ENCODE results near the gene KIF26A. TPM values are rescaled to one million over a fixed set of nuclear protein-coding genes. Genes with fewer than 3 reads are reported as not detected.

The KIF26A gene
- total RNA-seq, 2 experiments from 2014 or later, result 0.89 to 0.94 TPM

DNA sequence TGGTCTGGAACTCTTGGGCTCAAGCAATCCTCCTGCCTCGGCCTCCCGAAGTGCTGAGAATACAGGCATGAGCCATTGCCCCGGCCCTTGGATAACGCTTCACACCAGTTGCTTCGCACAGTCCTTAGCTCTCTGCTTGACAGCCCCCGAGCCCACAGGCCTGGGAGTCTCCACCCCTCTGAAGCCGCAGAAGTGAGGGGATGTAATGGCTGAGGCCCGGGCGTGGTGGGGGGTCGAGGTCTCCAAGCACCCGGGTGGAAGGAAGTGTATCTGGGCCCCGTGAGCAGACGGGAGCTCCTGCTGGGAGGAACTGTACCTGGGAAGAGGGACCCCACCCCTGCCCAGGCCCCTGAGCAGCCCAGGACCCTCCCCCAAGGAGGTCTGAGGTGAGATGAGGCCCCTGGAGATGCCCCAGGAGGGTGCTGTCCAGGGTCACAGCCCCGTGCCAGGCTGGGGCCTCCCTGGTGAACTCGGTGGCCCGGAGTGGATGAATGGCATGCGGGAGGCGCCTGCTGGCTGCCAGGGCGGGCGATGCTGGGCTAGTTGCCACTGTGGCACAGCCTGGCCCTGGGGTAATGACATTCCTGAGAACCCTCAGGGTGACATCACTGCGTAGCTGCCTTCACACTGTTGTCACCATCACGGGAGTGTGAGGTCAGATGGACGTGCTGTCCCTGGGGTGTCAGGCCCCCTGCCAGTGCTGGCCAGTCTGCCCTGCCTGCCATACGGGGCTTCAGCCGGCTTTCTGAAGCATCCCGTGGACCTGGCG lies 48.9 kb downstream of the KIF26A start:
- Mint-ChIP-seq H3K27ac (no peak overlapping the region), H3K27me3 (no peaks in the 10 kb centered on the region), H3K4me3 (no peak overlapping the region), H3K36me3 (no peaks in the 10 kb centered on the region), H3K9me3 (no peaks in the 10 kb centered on the region), H3K4me1 (no peaks in the 10 kb centered on the region)
- DNase-seq, result no peak

DNA sequence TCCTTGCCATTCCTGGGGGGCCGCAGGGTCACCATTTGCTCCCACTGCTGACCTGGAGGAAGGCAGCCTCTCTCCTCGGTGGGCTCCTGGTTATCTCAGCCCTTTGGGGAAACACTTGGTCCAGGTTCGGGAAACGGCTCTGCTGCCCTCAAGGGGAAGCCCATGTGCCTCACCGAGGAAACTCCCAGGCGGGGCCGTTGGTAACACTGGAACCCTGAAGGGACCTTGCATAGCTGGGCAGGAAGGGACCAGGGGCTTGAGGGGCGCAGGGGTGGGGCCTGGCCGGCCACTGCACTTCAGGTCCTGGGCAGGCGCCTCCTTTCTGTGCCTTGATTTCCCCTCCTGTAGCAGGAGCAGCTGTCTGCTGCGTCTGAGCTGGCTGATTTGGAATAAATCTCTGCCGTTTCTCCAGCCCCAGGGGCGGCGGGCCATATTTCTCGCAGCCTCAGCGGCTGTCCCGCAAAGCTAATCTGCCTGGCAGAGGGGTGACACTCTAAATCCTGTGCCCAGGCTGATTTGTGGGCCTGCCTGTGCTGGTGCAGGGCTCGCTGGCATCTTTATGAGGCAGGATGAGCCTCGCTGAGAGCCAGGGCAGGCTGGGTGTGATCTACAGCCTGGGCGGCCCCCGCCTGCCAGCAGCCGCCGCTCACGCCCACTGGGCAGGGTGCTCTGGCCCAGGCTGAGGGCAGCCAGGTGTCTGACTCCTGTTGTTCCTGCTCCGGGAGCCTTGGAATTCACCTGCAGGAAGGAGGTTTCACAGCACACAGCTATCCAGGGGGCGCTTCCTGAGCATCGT lies 49.7 kb downstream of the KIF26A start:
- Mint-ChIP-seq H3K36me3 (no peaks in the 10 kb centered on the region), H3K4me3 (no peak overlapping the region), H3K27me3 (no peaks in the 10 kb centered on the region)

DNA sequence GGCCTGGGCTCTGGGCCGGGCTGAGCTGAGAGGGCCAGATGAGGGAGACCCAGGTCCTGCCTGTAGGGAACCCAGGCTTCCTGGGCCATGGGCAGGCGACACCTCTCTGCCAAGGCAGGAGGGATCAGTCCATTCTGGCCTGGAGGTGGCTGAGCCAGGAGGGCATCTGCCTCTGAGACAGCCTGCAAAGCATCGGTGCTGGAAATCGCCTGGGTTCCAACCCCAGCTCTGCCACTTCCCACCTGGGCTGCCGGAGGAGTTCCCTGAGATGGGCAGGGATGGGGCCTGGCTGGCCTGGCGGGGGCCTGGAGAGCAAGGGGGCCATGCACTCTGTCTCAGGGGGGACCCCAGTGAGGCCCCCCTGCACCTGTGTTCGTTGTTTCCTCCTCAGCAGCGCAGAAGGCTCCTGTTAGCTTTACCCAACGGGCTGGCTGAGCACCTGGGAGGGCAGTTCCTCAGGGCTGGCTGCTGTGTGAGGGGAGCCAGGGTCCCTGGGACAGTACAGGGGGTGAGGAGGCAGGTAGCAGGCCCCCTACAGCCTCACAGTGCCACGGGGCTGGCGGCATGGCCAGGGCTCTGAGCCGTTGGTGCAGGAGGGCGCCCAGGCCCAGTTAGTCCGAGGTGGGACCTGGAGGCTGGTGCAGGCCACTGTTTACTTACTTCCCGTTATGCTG lies 50.5 kb downstream of the KIF26A start:
- Mint-ChIP-seq H3K36me3 (no peaks in the 10 kb centered on the region), H3K4me1 (no peaks in the 10 kb centered on the region), H3K27ac (no peak overlapping the region), H3K27me3 (no peaks in the 10 kb centered on the region), H3K9me3 (no peaks in the 10 kb centered on the region), H3K4me3 (no peak overlapping the region)
- no peak for DNase-seq

More for the DNA sequence above, 49.7 kb downstream of the KIF26A start:
- no peaks in the 10 kb centered on the region for H3K4me1 Mint-ChIP-seq
- no peaks in the 10 kb centered on the region for H3K9me3 Mint-ChIP-seq
- DNase-seq, result no peak
- H3K27ac Mint-ChIP-seq, result no peak overlapping the region

DNA sequence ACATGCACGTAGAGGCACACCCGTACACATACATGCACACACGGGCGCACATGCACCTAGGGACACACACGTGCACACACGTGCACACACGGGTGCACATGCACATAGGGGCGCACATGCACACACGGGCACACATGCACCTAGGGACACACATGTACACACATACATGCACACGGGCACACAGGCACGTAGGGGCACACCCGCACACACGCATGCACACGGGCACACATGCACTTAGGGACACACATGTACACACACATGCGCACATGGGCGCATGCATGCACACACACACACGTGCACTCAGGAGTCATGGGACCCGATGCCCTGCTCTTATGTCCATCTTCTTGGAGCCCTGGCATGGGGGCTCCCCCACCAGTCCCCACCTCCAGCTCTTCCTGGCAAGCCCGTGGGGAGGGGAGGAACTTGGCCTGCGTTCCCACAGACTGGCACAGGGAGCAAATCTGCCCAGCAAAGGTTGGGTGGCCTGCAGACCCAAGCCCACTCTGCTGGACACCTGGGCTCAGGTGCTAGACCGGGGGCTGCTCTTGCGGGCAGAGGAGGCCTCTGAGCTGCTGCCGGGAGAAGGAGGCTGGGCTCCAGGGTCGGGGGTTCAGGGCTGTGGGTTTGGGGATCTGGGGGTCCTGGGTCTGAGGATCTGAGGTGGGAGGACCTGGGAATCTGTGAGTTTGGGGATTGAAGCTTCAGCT lies 51.4 kb downstream of the KIF26A start:
- no peak for DNase-seq

DNA sequence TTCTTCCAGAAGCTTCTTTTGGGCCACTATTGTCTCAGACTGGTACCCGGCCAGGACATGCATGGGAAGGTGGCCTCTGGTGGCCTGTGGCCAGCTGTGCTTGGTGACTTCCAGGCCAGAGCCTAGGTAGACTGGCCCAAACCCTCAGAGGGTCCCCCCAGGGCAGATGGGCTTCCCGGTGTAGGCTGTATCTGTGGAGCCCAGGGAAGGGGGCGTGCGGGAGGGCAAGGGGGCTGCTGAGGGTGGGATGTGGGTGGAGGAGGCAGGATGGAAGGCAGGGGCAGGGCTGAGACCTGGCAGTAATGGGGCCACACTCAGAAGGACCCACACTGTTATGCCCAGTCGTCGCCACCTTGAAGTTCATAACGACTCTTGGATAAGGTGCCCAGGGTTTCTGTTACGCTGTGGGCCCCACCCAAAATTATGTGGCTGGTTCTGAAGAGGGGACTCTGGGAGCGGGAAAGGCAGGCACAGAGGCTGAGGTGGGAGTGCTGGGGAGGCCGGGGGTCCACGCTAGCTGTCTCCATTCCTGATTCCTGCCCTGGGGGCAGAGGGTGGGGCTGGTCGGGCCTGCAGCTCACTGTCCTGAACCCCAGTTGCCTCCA lies 52.1 kb downstream of the KIF26A start:
- H3K4me1 Mint-ChIP-seq, result no peaks in the 10 kb centered on the region

More for the DNA sequence above, 51.4 kb downstream of the KIF26A start:
- Mint-ChIP-seq H3K4me3 (no peak overlapping the region), H3K4me1 (no peaks in the 10 kb centered on the region), H3K27me3 (no peaks in the 10 kb centered on the region), H3K9me3 (no peaks in the 10 kb centered on the region), H3K36me3 (no peaks in the 10 kb centered on the region), H3K27ac (no peak overlapping the region)

DNA sequence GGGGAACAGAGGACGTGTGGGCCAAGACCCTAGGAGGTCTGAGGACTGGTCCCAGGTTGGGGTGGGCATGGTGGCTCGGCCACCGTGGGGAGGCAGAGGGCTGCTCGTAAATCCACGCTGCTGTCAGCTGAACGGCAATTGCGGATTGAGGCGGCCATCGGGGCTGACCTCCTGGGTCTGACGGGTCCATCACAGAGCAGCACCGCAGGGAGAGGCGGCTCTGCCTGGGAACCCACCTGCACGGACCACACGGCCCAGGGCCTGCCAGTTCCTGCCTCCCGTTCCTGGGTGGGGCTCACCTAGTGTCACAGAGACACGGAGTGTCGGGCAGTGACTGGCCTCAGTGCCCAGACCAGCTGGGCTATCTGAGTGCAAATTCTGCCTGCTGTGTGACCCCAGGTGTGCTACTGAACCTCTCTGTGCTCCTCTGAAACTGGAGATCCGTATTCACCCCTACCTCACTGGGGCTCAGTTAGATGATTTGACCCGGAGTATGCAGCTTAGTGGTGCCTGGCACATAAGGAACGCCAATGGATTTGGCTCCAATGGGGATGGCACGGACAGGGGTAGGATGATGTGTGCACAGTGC lies 53.1 kb downstream of the KIF26A start:
- no peak for DNase-seq
- Mint-ChIP-seq H3K4me3 (no peak overlapping the region), H3K36me3 (no peaks in the 10 kb centered on the region), H3K27me3 (no peaks in the 10 kb centered on the region), H3K9me3 (no peaks in the 10 kb centered on the region), H3K27ac (no peak overlapping the region), H3K4me1 (peaks cover 4% of the 10 kb centered on the region)

More for the DNA sequence above, 52.1 kb downstream of the KIF26A start:
- no peaks in the 10 kb centered on the region for H3K9me3 Mint-ChIP-seq
- H3K36me3 Mint-ChIP-seq, result no peaks in the 10 kb centered on the region
- H3K4me3 Mint-ChIP-seq, result no peak overlapping the region
- no peak for DNase-seq
- no peak overlapping the region for H3K27ac Mint-ChIP-seq
- no peaks in the 10 kb centered on the region for H3K27me3 Mint-ChIP-seq

DNA sequence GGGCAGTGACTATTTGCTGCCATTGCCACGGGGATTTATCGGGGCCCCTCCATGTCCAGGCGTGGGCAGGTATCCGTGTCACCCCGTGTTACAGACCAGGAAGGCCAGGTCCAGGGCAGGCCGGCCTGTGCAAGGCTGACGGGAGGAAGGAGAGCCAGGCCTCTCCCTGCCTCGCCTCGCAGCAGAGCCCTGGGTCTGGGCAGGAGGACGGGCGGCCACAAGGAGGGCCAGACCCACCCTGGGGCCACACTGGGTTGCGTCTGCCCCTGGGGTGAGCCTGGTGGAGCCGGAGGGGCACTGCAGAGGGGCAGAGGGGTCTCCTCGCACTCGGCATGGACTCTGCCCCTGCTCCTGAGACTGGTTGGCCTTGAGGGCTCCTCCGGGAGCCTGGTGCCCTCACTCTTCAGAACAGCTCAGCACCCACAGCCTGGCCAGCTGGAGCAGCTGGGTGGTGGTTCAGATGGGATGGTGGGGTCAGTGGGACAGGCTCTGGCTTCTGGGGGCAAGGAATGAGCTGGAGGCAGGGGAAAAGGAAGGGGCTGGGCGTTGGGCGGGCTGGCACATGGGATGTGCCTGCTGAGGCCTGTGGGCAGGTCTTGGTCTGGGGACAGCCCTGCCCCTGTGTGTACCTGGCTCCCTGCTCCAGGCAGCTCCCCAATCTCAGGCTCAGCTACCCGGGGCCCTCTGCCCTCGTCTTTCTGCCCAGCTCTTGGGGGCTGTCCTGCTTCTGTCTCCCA lies 53.9 kb downstream of the KIF26A start:
- H3K27ac Mint-ChIP-seq, result no peak overlapping the region
- no peaks in the 10 kb centered on the region for H3K27me3 Mint-ChIP-seq
- H3K36me3 Mint-ChIP-seq, result no peaks in the 10 kb centered on the region
- no peak for DNase-seq
- H3K9me3 Mint-ChIP-seq, result no peaks in the 10 kb centered on the region
- peaks cover 4% of the 10 kb centered on the region for H3K4me1 Mint-ChIP-seq
- H3K4me3 Mint-ChIP-seq, result no peak overlapping the region

DNA sequence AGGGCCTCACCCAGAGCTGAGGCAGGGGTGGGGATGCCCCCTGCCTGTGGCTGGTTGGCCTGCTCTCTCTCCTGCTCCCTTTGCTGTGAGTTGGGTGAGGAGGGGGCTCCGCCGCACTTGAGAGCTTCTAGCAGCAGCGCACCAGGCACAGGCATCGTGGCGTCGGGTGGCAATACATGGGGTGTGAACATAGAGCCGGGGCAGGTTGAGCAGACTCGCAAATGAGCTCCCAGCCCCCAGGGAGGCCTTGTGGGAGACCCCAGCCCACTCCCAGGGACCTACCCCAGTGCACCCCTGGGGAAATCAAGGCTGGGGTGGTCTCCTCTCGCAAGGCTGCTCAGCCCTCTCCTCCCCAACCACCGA lies 54.5 kb downstream of the KIF26A start:
- Mint-ChIP-seq H3K9me3 (no peaks in the 10 kb centered on the region), H3K27me3 (no peaks in the 10 kb centered on the region), H3K36me3 (no peaks in the 10 kb centered on the region)

DNA sequence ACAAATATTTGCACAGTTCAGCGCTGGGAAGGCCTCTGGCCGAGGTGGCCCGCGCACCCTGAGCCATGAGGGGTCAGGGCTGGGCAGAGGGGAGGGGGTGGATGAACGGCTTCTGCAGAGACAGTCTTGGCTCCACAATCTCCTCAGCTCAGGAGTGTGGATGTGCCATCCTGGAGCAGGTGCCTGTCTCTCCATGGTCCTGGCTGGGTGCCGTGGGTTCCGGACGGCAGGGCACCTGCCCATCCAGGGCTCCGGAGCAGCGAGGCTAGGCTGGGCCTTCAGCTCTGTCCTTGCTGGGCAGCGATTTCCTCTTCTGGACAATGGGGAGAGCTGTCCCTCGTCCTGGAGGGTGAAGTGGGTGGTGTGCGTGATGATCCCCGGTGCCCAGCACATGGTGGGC lies 55.6 kb downstream of the KIF26A start:
- Mint-ChIP-seq H3K27ac (no peak overlapping the region), H3K27me3 (no peaks in the 10 kb centered on the region), H3K4me1 (peaks cover 4% of the 10 kb centered on the region), H3K36me3 (no peaks in the 10 kb centered on the region), H3K9me3 (no peaks in the 10 kb centered on the region), H3K4me3 (no peak overlapping the region)
- no peak for DNase-seq

More for the DNA sequence above, 54.5 kb downstream of the KIF26A start:
- H3K4me1 Mint-ChIP-seq, result peaks cover 4% of the 10 kb centered on the region
- no peak for DNase-seq
- H3K27ac Mint-ChIP-seq, result no peak overlapping the region
- H3K4me3 Mint-ChIP-seq, result no peak overlapping the region

DNA sequence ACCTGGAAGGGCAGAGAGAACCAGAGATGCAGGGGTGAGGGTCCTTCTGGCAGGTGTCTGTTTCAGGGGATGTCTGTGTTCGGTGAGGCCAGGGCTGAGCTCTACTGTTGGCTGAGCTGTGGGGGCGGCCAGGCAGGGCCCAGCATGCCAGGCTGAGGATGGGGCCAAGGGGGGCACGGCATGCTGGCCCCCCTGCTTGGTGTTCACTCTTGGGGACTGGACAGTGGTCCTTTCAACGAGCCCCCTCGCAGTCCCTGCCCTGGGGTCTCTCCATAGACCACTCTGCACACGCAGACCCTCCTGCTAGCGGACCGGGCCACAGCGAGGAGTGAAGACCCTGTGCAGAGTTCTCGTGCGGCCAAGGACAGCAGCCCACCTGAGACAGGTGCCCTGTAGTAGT lies 56.3 kb downstream of the KIF26A start:
- no peaks in the 10 kb centered on the region for H3K27me3 Mint-ChIP-seq
- H3K27ac Mint-ChIP-seq, result no peak overlapping the region
- no peaks in the 10 kb centered on the region for H3K36me3 Mint-ChIP-seq
- H3K4me1 Mint-ChIP-seq, result peaks cover 4% of the 10 kb centered on the region
- DNase-seq, result no peak
- no peak overlapping the region for H3K4me3 Mint-ChIP-seq
- H3K9me3 Mint-ChIP-seq, result no peaks in the 10 kb centered on the region

DNA sequence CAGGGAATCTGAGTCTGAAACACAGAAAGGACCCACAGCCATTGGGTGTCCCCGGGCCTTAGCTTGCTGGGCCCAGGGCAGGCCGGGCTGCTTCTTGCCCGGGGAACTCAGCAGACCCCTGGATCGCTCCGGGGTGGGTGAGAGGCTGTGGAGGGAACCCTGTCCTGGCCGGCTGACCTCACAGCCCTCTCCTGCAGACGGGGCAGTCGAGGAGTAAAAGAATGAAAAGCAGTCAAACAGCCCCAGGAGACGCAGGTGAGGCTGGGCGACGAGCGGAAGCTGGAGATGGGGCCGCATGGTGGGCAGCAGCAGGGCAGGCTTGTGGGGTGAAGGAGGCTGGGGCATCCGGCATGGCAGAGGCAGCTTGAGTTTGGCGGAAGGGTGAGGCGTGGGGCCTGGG lies 57.0 kb downstream of the KIF26A start:
- DNase-seq, result no peak
- Mint-ChIP-seq H3K4me1 (peaks cover 4% of the 10 kb centered on the region), H3K36me3 (no peaks in the 10 kb centered on the region), H3K9me3 (no peaks in the 10 kb centered on the region), H3K4me3 (no peak overlapping the region), H3K27me3 (no peaks in the 10 kb centered on the region), H3K27ac (no peak overlapping the region)

DNA sequence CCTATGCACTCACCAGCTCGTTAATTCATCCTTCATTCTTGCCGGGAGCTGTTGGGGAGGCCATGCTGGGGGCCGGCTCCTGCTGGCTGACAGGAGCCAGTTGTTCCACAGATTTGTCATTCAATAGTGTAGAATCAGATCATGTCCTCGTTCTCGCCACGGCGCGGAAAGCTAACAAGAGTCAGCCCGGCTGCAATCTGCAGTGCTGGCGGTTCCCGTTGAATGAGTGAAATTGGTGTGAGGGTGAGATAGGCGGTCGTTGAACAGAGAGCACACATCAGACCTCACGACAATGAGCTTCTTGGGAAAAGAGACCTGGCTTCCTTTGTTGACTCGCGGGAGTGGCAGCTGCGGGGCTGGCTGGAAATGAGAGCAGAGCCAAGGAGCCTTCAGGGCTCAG lies 57.5 kb downstream of the KIF26A start:
- Mint-ChIP-seq H3K9me3 (no peaks in the 10 kb centered on the region), H3K27me3 (no peaks in the 10 kb centered on the region), H3K27ac (no peak overlapping the region), H3K4me1 (peaks cover 4% of the 10 kb centered on the region), H3K36me3 (no peaks in the 10 kb centered on the region), H3K4me3 (no peak overlapping the region)
- no peak for DNase-seq

DNA sequence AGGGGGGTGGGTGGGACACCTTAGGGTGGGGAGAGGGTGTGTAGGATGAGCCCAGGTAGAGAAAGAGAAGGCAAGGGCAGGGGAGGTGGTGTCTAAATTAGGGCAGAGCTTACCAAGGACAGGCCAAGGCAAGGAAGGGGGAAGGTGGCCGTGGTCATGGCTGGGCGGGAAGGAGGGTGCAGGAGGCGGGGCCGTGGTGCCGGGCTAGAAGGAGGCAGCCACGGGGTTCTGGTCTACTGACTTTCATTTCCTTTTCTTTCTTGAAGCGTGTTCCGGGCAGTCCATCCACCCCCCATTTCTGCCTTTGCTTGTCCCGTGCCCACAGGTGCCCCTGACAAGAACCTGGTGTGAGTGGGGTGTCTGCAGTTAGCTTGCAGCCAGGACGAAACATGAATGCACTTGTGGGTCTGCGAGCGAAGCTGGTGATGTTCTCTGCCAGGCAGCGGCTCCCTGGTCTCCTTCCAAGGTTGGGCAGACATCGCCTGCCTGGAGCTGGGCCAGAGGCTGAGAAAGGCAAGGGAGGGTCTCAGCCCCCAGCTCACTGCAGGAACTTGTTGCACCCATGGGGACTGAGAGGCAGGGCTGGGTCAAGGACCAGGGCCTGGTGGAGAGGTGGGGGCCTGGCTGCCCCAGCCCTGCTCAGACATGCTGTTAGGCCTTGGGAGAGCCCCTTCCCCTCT lies 58.2 kb downstream of the KIF26A start:
- Mint-ChIP-seq H3K27ac (no peak overlapping the region), H3K4me3 (no peak overlapping the region), H3K9me3 (no peaks in the 10 kb centered on the region), H3K36me3 (no peaks in the 10 kb centered on the region), H3K4me1 (peaks cover 4% of the 10 kb centered on the region), H3K27me3 (no peaks in the 10 kb centered on the region)
- no peak for DNase-seq
